K562 (cell line): Measurements from ENCODE around the gene UBA1. TPM values are rescaled to one million over a fixed set of nuclear protein-coding genes. Genes with fewer than 3 reads are reported as not detected.
A peak's percentile ranks its signal among the peaks of the same experiment; 100 is the strongest.

Experiments used
- ARID2 ChIP-seq: fragments of 450-650 bp; IDR thresholded peaks from 2 replicates; pipeline ENCODE4 v1.6.1; 2017; ENCODE audit warnings: antibody characterized with exemption, mild to moderate bottlenecking
- E2F6 ChIP-seq, 2 experiments: IDR thresholded peaks; 2 replicates each; pipeline ENCODE4 v1.6.1; 2011; ENCODE audit warnings: borderline replicate concordance in 1 of 2, control low read depth in 1 of 2, low read depth in 1 of 2, low read length in 1 of 2, mild to moderate bottlenecking in 1 of 2, mixed read lengths in 1 of 2, moderate library complexity in 1 of 2; ENCODE audit not compliant: insufficient read depth in 1 of 2, insufficient read length in 1 of 2, poor library complexity in 1 of 2, severe bottlenecking in 1 of 2; ENCODE audit errors: extremely low read depth in 1 of 2
- FOSL1 ChIP-seq: fragments of 200-800 bp; sonication (Bioruptor generic); conservative IDR thresholded peaks from 2 replicates; pipeline ENCODE4 v1.6.1; 2016; ENCODE audit warnings: missing genetic modification characterization, missing compliant biosample characterization
- HNRNPH1 ChIP-seq: fragments of 200-400 bp; formaldehyde crosslinking; optimal IDR thresholded peaks from 2 replicates; pipeline ENCODE3; 2017; ENCODE audit warnings: low read depth, mild to moderate bottlenecking, low read length, moderate library complexity
- ILF3 ChIP-seq: fragments of 450-650 bp; IDR thresholded peaks from 2 replicates; pipeline ENCODE4 v1.6.1; 2018; ENCODE audit warnings: antibody characterized with exemption, mild to moderate bottlenecking, moderate library complexity, borderline replicate concordance
- JUND ChIP-seq, 2 experiments: IDR thresholded peaks; 2 replicates in 1 of 2; 3 replicates in 1 of 2; pipeline ENCODE4 v1.6.1; 2011; ENCODE audit warnings: borderline replicate concordance in 2 of 2, low read depth in 2 of 2, low read length in 2 of 2, improper control_type of control experiment in 1 of 2, missing biosample characterization in 1 of 2, missing genetic modification characterization in 1 of 2, missing genetic modification reagents in 1 of 2
- NFRKB ChIP-seq: fragments of 450-650 bp; IDR thresholded peaks from 2 replicates; pipeline ENCODE4 v1.6.1; 2016; ENCODE audit warnings: low read depth
- NR2C2 ChIP-seq, 2 experiments: fragments of 200-800 bp in 1 of 2; sonication (Bioruptor generic) in 1 of 2; sonication (generic) in 1 of 2; formaldehyde crosslinking in 1 of 2; IDR thresholded peaks; 2 replicates each; pipeline versions ENCODE4 v1.6.1 to v1.8.0; 2016 to 2022; ENCODE audit warnings: mild to moderate bottlenecking in 1 of 2, missing compliant biosample characterization in 1 of 2, missing genetic modification characterization in 1 of 2, missing genetic modification reagents in 1 of 2
- TEAD2 ChIP-seq: fragments of 450-650 bp; IDR thresholded peaks from 2 replicates; pipeline ENCODE4 v1.6.1; 2016; ENCODE audit warnings: missing genetic modification characterization, control low read depth, missing compliant biosample characterization
- ZNF449 ChIP-seq: fragments of 250-450 bp; sonication (Bioruptor Pico); IDR thresholded peaks from 2 replicates; pipeline ENCODE4 v1.8.0; 2022; ENCODE audit warnings: moderate library complexity, mild to moderate bottlenecking, inconsistent platforms
- ZNF830 ChIP-seq: fragments of 250-450 bp; sonication (Bioruptor Pico); IDR thresholded peaks from 2 replicates; pipeline ENCODE4 v1.5.0; 2021; ENCODE audit warnings: mild to moderate bottlenecking
- polyA plus RNA-seq, 8 experiments: library from polyadenylated mRNA; depleted of rRNA in 4 of 8; stranded (reverse) in 5 of 8; unstranded in 3 of 8; fragments of >200 nt; fragmentation: Nextera tagmentation in 2 of 8; fragmentation: Illumina TruSeq in 1 of 8; extraction: Ambion mirVana in 2 of 8; extraction: Trizol in 1 of 8; gene quantifications; 2 replicates each; pipeline versions ENCODE4 v1.2.1 to v1.2.3, GENCODE V29; 2011 to 2014; ENCODE audit warnings: inconsistent platforms in 1 of 8, missing spikeins in 1 of 8
- total RNA-seq, 7 experiments: library from RNA; depleted of rRNA in 6 of 7; stranded (reverse); fragments of >200 nt in 6 of 7; fragmentation: Illumina TruSeq in 2 of 7; extraction: Trizol in 2 of 7; gene quantifications; 2 replicates each; pipeline versions ENCODE4 v1.2.1 to v1.2.3, GENCODE V29; 2011 to 2021; ENCODE audit warnings: low replicate concordance in 1 of 7
- TF ChIP-seq, protein P1 (sequence below): fragments of 450-650 bp; formaldehyde crosslinking; IDR thresholded peaks from 2 replicates; pipeline ENCODE4 v1.4.0; 2020; ENCODE audit warnings: mild to moderate bottlenecking, moderate library complexity
- TF ChIP-seq, protein P2 (sequence below): fragments of 450-650 bp; formaldehyde crosslinking; IDR thresholded peaks from 2 replicates; pipeline ENCODE4 v1.4.0; 2020; ENCODE audit warnings: mild to moderate bottlenecking, moderate library complexity
- TF ChIP-seq, protein P3 (sequence below): sonication (generic); formaldehyde crosslinking; IDR thresholded peaks from 2 replicates; pipeline ENCODE4 v1.8.0; 2023; ENCODE audit warnings: mild to moderate bottlenecking, missing genetic modification reagents

UBA1 gene
- total and polyA plus RNA-seq, 9 of the 15 experiments (the other 6 are each of a cell fraction or from before 2014, with no cell fraction given): 32.0 to 174 (median 93.6) TPM

DNA sequence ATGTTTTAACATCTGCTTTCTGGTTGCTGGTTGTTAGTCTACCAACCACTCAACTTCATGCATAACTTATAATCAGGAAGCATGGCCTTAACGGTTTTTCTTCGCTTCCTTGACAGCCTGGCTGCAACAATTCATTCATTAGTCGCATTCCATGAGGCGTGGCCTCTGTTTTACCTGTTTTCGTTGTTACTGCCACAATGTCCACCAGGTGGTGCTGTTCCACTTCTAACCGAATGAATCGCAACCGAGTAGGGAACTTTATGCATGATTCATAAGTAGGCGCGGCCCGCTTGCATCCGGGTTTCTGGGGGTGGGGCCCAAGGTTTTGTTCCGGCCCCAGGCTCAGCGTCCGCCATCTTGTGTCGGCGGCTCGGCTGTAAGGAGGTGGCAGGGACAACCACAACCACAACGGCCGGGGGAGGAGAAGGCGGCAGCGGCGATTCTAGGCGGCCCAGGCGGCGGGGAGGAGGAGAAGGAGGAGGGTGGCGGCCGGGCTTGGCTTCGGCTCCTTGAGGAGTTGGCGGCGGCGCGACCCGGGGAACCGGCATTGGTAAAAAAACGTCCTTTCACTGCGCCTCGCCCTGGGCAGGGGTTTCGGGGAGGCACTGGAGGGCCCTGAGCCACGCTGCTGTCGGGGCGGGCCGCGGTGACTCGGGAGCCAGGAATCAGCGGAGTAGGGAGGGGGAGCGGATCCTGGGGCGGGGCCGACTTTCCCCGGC is at the start of gene UBA1 (continued):
- TF ChIP-seq, protein P1, sequence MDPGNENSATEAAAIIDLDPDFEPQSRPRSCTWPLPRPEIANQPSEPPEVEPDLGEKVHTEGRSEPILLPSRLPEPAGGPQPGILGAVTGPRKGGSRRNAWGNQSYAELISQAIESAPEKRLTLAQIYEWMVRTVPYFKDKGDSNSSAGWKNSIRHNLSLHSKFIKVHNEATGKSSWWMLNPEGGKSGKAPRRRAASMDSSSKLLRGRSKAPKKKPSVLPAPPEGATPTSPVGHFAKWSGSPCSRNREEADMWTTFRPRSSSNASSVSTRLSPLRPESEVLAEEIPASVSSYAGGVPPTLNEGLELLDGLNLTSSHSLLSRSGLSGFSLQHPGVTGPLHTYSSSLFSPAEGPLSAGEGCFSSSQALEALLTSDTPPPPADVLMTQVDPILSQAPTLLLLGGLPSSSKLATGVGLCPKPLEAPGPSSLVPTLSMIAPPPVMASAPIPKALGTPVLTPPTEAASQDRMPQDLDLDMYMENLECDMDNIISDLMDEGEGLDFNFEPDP (CRISPR knock-in tag): no peak
- no peak for TF ChIP-seq E2F6 (IDR thresholded peaks at IDR 0.05; ENCODE audit: borderline replicate concordance in 1 of 2, extremely low read depth in 1 of 2, insufficient read depth in 1 of 2, insufficient read length in 1 of 2, low read depth in 1 of 2, low read length in 1 of 2, poor library complexity in 1 of 2, severe bottlenecking in 1 of 2)
- TF ChIP-seq NFRKB: peak; percentile 86
- TF ChIP-seq, protein P2, sequence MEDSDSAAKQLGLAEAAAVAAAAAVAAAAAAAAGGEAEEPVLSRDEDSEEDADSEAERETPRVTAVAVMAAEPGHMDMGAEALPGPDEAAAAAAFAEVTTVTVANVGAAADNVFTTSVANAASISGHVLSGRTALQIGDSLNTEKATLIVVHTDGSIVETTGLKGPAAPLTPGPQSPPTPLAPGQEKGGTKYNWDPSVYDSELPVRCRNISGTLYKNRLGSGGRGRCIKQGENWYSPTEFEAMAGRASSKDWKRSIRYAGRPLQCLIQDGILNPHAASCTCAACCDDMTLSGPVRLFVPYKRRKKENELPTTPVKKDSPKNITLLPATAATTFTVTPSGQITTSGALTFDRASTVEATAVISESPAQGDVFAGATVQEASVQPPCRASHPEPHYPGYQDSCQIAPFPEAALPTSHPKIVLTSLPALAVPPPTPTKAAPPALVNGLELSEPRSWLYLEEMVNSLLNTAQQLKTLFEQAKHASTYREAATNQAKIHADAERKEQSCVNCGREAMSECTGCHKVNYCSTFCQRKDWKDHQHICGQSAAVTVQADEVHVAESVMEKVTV (CRISPR knock-in tag): peak; percentile 77
- TF ChIP-seq TEAD2: peak; percentile 56; the same call in 1 of the 2 replicates
- no peak for TF ChIP-seq ZNF449 (CRISPR knock-in tag)
- TF ChIP-seq ILF3: peak; percentile 72; the same call in 1 of the 2 replicates
- 0 out of 2 replicates have a peak, but pooled peaks have one; percentile 17 for TF ChIP-seq ARID2
- TF ChIP-seq ZNF830 (CRISPR knock-in tag): 0 out of 2 replicates have a peak, but pooled peaks have one; percentile 81
- TF ChIP-seq HNRNPH1: no peak
- TF ChIP-seq, protein P3, sequence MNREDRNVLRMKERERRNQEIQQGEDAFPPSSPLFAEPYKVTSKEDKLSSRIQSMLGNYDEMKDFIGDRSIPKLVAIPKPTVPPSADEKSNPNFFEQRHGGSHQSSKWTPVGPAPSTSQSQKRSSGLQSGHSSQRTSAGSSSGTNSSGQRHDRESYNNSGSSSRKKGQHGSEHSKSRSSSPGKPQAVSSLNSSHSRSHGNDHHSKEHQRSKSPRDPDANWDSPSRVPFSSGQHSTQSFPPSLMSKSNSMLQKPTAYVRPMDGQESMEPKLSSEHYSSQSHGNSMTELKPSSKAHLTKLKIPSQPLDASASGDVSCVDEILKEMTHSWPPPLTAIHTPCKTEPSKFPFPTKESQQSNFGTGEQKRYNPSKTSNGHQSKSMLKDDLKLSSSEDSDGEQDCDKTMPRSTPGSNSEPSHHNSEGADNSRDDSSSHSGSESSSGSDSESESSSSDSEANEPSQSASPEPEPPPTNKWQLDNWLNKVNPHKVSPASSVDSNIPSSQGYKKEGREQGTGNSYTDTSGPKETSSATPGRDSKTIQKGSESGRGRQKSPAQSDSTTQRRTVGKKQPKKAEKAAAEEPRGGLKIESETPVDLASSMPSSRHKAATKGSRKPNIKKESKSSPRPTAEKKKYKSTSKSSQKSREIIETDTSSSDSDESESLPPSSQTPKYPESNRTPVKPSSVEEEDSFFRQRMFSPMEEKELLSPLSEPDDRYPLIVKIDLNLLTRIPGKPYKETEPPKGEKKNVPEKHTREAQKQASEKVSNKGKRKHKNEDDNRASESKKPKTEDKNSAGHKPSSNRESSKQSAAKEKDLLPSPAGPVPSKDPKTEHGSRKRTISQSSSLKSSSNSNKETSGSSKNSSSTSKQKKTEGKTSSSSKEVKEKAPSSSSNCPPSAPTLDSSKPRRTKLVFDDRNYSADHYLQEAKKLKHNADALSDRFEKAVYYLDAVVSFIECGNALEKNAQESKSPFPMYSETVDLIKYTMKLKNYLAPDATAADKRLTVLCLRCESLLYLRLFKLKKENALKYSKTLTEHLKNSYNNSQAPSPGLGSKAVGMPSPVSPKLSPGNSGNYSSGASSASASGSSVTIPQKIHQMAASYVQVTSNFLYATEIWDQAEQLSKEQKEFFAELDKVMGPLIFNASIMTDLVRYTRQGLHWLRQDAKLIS (CRISPR knock-in tag): peak; percentile 67; the same call in 1 of the 2 replicates
- TF ChIP-seq NR2C2 (CRISPR knock-in tag; IDR thresholded peaks at IDR 0.05): no peak
- peak; percentile 33; the same call in 1 of the 2 replicates for TF ChIP-seq NR2C2 (tag; IDR thresholded peaks at IDR 0.05)
- TF ChIP-seq FOSL1: peak; percentile 80
- TF ChIP-seq JUND (IDR thresholded peaks at IDR 0.05; ENCODE audit: borderline replicate concordance, low read depth, low read length): peak; percentile 79
- TF ChIP-seq JUND (tag; IDR thresholded peaks at IDR 0.05; ENCODE audit: borderline replicate concordance, low read depth, low read length): peak; percentile 61; the same call in 2 of the 3 replicates
